ENCODE measurements around the gene SBNO1.
"Not testable (repeated sequence)": the region's sequence is repeated elsewhere in the genome, so short reads cannot be mapped to it uniquely, and the experiment has no call there.

The SBNO1 gene

DNA sequence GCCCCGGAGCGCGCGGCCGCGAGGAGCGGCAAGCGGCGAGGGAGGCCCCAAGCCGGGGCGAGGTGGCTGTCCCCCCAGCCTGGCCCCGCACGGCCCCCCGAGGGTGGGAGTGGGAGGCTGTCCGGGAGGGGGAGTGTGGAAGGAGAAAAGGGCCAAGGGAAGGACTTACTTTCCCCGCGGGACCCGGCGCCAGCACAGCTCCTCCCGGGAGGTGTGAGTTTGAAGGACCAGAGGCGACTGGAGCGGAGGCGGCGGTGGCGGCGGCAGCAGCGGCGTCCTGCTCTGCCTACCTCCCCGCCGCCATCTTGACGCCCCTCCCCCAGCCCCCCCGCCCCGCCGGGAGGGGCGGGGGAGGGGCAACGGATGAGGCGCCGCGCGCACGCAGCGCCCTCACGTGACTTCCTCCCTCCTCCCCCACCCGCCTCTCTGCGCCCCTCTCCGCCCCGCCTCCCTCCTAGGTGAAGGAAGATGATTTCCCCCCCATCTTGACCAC lies at the start of gene SBNO1:
TSS of gene SBNO1 (minus strand) at position 316 of the 493 bp plus-strand sequence. CDS start 14,406 bp downstream, outside the sequence.
- peak; percentile 93 for DNase-seq

DNA sequence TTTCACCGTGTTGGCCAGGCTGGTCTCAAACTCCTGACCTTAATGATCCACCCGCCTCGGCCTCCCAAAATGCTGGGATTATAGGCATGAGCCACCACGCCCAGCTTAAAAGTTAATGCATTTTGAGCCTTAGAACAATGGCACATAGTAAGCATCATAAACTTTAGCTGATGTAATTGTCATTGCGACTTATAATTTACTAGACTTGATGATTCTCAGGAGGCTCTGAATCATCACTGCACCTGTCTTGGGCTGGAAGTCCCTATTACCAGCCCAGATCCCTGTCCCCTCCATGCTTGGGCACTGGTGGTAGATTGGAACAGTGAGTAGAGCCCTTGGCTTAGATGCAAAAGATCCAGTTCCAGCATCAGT lies 45.4 kb upstream of the SBNO1 start:
- DNase-seq, result no peak

DNA sequence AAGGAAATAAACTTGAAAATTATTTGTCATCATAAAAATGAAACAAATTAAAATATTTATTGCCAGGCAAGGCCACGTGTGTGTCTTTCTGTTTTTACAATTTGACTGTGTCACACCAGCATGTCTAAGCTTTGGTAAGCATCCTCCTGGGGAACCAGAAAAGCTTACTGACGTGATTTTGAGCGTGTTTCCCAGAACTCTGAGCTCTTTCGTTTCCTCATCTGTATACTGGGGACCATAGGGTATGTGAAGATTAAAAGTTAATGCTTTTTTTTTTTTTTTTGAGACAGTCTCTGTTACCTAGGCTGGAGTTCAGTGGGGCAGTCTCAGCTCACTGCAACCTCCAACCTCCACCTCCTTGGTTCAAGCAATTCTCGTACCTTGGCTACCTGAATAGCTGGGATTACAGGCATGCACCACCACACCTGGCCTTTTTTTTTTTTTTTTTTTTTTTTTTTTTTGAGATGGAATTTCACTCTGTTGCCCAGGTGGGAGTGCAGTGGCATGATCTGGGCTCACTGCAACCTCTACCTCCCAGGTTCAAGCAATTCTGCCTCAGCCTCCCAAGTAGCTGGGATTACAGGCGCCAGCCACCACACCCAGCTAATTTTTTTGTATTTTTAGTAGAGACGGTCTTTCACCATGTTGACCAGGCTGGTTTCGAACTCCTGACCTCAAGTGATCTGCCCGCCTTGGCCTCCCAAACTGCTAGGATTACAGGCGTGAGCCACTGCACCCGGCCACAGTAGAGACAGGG lies 44.8 kb upstream of the SBNO1 start:
- not testable (repeated sequence) for DNase-seq

DNA sequence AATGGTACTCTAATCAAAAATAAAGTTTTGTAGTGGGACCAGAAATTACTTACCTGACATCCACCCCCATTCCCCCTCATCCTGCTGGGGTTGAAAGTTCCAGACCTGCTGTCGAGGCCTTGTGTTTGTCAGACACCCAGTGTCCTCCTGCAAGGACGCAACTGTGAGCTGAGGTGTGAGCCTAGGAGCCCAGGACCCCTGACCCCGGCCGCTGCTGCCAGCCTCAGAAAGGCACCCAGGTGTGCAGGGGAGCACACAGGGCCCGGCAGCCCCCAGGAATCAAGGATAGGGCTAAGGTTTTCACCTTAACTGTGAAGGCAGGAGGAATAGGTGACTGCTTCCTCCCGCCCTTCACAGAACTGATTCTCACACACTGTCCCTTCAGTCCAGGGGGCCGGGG lies 44.0 kb upstream of the SBNO1 start:
- DNase-seq, result not testable (repeated sequence)

DNA sequence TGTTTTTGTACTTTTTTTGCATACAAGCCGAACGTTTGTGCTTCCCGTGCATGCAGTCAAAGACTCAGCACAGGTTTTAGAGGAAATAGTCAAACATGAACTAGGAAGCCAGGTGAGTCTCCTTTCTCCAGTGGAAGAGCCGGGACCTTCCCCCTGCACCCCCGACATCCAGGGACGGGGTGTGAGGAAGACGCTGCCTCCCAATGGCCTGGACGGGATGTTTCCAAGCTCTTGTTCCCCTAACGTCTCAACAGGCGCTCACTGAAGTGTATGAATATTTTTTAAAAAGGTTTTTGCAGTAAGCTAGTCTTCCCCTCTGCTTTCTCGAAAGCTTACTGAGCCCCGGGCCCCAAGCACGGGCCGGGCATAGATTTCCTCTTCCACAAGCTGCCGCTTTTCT lies 43.3 kb upstream of the SBNO1 start:
- not testable (repeated sequence) for DNase-seq

DNA sequence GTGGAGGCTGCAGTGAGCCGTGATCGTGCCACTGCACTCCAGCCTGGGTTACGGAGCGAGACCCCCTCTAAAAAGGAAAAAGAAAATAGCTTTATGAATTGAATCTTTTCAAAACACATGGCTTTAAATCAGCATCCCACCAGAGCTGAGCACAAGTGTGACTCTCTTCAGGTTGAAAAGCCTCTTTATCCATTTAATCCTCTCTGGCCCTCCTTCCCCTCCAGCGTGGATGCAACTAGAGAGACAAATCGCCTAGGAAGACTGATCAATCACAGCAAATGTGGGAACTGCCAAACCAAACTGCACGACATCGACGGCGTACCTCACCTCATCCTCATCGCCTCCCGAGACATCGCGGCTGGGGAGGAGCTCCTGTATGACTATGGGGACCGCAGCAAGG lies 42.6 kb upstream of the SBNO1 start:
- DNase-seq, result not testable (repeated sequence)

DNA sequence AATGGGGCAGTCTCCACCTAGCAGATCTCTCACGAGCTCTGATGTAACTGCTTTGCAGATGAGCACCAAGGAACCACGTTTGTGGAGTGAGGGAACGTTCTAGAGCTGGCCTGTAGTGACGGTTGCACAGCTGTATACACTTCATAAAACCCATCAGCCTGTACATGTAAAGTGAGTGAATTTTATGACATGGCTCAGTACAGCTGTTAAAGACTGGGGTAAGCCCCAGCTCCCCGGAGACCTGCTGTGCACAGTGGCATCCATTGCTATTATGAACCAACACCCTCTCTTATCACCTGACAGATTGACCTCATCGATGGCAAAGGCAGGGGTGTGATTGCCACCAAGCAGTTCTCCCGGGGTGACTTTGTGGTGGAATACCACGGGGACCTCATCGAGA lies 39.9 kb upstream of the SBNO1 start:
- DNase-seq, result no peak

DNA sequence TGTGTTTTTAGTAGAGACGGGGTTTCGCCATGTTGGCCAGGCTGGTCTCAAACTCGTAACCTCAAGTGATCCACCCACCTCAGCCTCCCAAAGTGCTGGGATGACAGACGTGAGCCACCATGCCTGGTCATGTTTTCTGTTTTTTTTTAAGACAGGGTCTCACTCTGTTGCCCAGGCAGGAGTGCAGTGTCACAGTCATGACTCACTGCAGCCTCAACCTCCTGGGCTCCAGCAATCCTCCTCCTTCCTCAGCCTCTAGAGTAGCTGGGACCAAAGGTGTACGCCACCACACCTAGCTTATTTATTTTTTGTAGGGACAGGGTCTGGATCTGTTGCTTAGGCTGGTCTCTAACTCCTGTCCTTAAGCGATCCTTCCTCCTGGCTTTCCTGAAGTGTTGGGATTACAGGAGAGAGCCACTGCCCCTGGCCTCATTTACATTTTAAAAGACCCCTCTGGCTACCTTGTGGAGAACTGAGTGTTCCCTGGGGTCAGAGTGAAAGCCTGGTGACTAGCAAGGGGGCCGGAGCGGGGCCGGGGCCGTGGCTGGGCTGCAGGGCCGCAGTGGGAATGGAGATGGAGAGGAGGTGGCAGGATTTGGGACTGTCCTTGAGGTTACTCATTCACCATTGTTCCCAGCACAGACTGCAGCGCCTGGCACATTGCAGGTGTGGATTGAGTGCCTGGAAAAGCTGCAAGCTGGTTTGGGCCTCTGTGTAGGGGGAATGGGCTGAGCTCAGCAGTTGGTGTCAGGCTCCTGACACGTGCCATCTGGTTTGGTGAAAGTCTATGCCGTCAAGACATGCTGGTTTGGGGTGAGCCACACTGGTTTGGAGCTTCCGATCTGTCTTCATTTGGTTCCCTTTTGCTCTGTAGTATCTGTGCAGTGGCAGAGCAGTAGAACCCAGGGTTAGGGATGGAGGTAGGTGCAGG lies 37.4 kb upstream of the SBNO1 start:
- no peak for DNase-seq

DNA sequence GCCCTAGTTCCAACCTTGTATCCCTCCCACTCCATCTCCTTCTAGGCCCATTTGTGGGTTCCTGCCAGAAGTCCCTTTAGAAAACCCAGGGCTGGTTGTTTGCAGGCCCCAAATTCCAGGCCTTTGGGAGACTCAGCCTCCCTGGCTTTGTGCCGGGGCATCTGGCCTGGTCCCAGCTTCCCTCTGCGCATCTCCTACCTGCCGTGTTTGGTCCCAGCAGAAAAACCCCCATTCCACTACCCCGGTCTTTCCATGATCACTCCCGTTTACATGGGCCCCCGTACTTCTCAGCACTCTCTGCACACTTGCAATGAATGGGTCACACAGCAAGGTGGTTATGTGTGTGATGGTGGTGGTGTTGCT lies 34.6 kb upstream of the SBNO1 start:
- DNase-seq, result no peak

DNA sequence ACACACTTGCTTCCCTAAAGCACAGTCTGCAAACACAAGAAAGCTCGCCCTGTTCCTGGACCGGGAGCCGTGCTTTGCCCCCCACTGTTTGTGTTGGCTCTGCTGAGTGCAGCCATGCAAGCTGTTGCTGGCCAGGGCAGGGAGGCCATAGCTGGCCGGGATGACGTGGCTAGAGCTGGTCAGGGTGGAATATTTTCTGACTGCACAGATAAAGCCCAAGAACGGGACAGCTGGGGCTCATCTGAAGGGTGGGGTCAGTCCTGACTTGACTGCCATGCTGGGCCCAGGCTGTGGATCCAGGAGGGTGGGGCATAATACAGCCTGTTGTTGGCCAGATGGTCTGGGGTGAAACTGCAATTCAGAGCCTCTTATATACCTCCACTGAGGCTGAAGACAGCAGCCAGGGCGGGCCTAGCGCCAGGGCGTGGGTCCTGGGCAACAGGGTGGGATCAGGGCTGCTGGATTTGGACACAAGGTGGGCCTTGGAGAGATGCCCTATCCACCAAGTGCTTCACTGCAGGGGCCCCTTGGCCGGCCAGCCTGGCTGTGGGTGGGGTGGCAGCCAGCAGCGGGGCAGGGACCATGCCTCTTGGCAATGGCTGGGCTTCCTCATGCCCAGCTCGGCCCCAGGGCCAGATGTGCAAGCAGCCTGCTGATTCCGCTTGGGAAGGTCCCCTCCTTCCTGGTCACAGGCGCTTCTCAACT lies 34.1 kb upstream of the SBNO1 start:
- no peak for DNase-seq

DNA sequence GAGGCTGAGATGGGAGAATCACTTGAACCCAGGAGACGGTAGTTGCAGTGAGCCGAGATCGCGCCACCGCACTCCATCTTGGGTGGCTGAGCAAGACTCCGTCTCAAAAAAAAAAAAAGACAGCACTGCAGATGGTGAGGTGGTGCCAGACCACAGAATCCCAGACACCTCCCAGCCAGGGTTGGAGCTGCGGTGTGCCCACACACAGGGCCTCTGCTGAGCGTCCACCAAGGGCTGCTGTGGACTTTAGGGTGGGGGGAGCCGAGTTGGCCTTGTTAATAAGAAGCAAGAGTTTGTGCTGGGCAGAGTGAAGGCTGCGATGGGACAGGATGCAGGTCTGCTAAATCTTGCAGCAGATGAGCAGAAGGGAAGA lies 33.5 kb upstream of the SBNO1 start:
- DNase-seq, result no peak

DNA sequence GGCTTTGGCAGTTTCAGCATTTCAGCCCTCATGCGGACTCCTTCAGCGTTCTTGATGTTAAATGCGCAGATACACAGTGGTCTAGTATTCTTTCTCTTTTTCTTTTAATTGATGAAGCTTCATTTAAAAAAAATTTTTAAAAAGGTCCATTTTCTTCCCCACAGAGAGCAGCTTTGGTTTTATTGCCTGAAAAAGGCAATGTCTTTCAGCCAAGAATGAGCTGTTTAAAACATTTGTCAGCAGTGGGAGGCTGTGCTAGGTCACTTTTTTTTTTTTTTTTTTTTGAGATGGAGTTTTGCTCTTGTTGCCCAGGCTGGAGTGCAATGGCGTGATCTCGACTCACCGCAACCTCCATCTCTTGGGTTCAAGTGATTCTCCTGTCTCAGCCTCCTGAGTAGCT lies 32.8 kb upstream of the SBNO1 start:
- DNase-seq, result no peak

DNA sequence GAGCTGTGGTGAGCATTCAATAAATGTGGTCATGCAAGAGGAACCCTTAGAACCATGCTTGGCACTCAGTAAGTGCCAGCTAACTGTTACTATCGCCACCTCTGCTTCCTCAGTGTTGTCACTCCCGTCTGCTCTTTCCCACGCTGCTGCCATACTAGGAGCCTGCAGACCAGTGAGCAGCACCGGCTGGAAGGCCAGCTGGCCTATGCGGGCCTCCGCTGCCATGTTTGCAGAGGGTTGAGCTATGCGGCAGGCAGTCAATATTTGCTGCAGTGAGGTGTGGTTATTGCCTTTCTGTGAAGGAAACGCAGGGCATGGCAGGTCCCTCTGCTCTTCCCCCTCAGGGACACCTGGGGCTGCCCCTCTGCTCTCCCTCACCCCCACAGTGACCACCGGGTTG lies 32.3 kb upstream of the SBNO1 start:
- no peak for DNase-seq

DNA sequence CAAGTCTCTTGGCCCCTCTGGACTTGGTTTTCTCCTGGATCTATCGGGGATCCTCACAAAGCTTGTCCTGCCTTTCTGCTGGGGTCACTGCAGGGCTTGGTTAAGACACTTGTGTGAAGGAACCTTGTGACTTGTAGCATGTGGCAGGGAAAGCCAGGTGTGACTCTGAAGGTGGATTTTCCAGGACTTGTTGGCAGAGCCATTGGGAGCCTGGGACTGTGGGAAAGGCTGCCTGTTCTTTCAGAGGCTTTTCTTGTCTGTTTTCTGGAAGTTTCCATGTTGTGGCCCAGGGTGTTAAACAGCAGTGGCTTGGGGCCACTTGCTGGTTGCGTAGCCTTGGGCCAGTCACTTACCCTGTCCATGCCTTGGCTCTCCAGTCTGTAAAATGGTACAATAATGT lies 31.9 kb upstream of the SBNO1 start:
- DNase-seq, result no peak

DNA sequence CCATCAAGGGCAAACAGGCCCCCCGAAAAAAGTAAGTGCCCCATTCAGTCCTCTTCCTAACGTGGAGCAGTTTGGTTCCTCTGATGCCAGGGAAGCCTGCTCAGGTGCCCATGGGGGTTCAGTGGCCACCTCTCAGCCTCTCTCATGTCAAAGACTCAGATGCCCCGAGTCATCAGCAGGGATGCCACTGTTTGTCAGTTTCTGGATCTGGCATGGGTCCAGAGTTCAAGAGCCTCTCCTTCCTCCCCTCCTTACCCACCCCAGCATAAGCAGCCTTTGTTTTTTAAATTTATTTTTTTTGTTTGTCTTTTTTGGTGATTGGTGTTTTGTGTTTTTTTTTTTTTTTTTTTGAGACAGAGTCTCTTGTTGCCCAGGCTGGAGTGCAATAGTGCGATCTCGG lies 30.6 kb upstream of the SBNO1 start:
- no peak for DNase-seq

DNA sequence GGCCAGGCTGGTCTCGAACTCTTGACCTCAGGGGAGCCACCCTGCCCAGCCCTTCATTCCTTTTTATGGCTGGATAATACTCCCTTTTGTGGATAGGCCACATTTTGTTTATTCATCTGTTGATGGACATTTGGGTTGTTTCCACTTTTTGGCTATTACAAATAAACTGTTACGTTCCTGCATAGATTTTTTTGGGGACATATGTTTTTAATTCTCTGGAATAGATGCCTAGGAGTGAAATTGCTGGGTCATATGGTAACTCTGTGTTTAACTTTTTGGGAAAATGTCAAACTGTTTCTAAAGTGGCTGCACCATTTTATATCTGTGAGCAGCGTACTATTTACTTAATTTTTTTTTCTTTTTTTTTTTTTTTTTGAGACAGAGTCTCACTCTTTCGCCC lies 29.1 kb upstream of the SBNO1 start:
- no peak for DNase-seq

DNA sequence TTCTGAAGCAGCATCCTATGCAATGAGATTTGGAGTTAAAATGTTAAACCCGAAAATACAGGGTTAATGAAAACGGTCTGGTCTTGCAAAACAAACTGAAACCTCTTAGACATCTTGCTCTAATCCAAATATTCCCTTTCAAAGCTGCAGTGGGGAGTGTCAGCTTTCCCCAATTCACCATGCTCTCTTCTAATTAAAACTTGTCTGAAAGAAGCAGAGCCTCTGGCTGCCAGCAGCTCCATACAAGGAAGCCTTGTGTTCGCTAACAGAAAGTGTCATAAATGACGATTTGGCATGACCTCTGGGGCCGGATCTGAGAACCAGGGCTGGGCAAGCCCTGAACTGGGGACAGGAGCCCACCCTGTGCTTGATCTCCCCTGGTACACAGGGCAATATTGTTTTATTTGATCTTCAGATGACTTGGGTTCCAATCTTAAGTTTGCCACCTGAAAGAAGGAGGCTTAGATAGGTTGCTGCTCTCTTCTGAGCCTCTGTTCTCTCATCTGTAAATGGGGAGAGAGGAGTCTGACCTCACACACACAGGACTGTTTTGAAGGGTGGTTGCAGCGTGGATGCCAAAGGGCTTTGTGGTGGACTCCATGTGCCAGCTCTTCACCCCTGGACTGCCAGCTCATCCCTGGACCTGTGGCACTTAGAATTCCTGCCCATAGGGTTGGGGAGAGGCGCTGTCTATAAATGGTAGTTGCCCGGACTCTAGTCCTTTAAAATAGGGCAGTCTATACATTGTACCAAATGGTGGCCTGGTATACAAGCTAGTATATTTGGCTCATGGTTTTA lies 27.1 kb upstream of the SBNO1 start:
- DNase-seq, result no peak

DNA sequence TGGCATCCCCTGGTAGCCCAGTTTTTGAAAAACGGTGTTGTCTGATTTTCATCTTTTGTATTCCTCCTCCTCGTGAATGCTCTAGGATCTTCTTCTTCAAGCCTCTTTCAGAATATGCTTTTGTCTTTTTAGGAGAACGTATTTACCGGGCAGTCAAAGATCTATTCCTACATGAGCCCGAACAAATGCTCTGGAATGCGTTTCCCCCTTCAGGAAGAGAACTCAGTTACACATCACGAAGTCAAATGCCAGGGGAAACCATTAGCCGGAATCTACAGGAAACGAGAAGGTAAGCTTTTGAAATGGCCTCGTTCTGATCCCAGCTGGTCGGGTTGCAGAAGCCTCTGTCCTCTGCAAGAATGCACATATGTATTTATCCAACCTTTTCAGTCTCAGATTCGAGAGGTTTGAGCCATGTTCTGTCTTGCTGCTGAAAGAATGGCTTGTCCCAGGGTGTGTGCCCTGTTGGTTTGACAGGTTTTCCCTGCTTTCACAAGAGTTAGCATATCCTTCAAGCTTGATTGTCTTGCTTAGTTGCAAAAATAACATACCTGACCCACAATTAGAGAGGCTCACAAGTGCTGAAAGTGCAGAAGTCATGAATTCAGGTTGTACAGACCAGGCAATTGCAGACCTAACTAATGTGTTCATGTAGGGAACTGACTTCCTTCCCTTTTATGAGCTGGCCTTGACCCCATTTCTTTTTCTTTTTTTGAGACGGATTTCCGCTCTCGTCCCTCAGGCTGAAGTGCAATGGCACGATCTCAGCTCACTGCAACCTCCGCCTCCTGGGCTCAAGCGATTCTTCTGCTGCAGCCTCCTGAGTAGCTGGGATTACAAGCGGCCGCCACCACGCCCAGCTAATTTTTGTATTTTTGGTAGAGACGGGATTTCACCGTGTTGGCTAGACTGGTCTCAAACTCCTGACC lies 26.1 kb upstream of the SBNO1 start:
- no peak for DNase-seq

DNA sequence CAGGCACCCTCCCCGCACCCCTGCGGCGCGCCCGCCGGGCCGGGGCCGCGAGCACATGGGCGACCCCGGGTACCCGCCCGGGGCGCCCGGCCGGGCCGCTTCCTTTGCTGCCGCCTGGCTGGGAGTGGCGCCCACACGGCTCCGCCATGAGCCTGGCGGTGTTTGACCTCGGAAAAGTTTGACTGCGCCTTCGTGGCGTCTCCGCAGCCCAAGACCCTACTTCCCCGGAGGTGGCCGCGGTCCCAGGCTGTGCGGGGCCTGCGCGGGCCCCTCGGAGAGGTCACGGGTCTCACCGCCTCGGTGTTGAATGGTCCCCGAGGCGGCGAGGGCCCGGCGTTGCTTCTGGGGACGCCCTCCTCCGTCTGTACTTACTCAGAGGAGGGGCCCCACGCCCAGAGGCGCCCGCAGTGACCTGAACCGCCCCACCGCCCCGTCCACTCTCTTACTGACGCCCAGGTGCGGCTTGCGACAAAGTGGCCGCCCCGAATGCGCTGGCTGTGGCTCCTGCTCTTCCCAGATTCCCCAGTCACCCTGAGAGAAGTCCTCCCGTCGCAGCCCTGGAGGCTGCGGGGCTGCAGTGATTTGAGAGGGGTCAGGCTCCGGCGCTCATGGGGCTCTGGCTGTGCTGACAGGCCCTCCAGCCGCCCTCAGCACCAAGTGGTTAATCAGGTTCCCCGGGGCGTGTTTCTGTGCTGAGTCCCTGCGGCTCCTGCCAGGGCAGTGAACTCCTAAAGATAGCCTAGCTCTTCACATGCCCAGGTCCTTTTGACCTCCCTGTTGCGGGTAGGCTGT lies 25.1 kb upstream of the SBNO1 start:
- DNase-seq, result no peak

DNA sequence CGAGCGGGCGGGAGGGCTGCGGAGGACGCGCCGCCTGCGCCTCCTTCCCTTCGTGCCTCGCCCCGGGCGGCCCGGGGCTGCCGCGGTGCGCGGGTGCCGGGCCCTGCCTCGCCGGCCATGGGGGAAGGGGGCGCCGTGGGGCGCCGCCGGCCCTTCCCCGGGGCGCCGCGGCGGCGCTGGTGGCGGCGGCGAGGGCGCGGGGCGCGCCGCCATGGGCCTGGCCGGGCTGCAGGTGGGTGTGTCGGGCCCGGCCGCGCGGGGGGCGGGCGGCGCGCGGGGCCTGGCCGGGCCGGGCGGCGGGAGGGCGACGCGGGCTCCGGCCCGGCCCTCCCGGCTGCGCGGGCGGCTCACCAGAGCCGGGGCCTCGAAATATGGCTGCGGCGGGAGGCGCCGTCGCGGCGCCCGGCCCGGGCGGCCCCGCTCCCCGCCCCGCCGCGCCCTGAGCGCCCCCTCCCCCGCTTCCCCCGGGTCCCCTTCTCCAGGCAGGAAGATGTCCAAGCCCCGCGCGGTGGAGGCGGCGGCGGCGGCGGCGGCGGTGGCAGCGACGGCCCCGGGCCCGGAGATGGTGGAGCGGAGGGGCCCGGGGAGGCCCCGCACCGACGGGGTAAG lies 24.4 kb upstream of the SBNO1 start:
- no peak for DNase-seq
